Activated CD8-positive, alpha-beta memory T cell treated with anti-CD3 and anti-CD28 coated beads for 1 hour (primary cell): ENCODE results near the gene GIGYF1.

Experiments
- DNase-seq, 2 donors: peaks; one replicate each; pipeline ENCODE4 v3.0.0-alpha.2; 2020; ENCODE audit warnings: low read depth in 1 of 2; ENCODE audit errors: extremely low read depth in 1 of 2

The GIGYF1 gene

GRCh38 chr7:100685631-100686145 lies 8.4 kb downstream of the GIGYF1 start:
- no peak for DNase-seq

DNA sequence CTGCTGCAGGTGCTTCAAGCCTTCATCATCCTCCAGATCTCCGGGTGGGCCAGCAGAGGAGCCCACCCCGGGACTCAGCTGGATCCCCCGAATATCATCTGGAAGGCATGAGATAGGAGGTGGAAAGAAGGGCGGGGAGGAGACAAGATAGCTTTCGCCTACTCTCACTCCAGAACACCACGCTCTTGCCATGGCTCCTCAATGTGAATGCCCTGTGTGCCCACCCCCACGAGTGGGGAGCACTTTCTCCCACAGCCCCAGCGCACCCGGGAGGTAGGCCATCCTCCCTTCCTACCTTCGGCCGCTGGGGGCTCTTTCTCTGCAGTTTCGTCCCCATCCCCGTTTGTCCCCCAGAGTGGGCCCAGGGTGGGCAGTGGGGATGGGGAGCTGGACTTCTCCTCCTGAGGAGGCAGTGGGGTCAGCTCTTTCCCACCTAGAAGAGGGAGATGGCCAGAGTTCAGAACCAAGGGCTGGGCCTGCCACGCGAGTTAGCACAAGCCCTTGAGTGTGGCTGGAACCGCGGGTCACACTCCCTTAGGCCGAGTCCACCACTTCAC lies 8.9 kb downstream of the GIGYF1 start:
- DNase-seq: no peak

DNA sequence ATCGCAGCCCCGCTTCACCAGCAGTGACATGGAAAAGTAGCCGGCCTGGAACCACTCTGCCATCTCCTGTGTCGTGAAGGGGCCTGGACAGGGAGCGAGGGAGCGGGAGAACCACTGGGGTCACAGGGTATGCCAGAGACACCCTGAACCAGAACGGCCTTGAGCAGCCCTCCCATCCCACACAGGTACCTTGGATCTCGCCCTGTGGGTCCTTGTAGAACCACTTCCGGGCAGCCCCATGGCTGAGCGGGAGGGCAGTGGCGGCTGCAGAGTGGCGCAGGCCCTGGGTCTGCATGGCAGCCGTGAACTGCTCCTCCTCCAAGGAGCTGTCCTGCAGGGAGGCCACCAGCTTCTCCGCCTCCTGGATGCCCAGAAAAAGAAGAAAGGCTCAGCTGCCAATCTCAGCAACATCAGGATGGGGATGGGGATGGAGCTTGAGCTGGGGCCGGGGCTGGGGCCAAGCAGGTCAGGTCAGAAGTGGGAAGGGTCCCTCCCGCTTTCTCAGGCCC lies 9.5 kb downstream of the GIGYF1 start:
- no peak for DNase-seq

GRCh38 chr7:100683659-100684533 lies 10.2 kb downstream of the GIGYF1 start:
- DNase-seq: no peak

- no peak for DNase-seq
Measured at GRCh38 chr7:100682991-100683658, 10.9 kb downstream of the GIGYF1 start.

DNA sequence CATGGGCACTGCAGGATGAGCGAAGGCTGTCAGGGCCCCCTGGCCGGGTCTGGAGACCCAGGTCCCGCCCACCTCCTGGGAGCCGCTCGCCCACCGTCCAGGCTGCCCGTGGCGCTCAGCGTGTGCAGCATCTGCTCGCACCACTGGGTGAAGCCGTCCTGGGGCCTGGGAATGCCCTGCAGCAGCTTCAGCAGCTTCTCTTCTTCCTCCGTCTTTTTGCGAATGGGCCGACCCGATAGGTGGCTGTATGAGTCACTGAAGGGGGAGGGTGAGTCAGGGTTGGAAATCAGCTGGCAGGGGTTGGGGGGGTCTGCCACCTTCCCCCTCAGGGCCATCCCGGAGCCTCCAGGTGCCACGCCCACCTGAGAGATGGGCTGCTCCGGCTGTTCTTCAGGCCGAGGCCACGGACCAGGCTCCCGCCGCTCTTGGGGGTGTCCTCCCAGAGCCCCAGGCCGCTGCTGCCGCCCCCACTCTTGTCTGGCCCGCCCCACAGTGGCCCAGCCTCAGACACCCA lies 11.8 kb downstream of the GIGYF1 start:
- DNase-seq: no peak

- no peak for DNase-seq
Measured at GRCh38 chr7:100681491-100682227, 12.4 kb downstream of the GIGYF1 start.

- DNase-seq: no peak
Measured at GRCh38 chr7:100680576-100681271, 13.3 kb downstream of the GIGYF1 start.

DNA sequence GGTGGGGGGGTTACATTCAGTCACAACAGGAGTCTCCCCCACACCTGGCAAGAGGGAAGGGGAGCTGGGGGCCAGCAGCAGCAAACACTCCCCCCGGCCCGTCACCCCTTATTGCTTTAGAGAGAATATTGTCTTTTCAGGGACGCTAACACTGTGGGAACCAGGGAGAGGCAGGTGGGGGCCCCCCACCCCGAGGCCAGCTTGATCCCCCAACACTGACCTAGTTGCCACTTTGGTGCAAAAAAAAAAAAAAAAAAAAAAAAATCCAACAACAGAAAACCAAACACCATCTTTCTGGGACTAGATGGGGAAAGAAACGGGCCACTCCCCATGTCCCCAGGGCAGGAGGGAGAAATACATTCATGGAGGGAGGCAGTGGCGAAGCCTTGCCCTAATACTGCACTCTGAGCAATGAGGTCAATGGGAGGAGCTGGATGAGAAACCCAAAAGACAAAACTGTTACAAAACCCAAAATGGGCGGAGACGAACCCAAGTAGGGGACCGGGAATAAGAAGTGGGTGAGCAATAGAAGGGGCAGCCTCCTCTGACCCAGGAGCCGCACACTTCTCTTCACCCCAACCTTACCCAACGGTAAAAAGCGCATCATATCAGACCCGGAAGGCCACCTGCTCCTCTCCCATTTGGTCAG lies 14.0 kb downstream of the GIGYF1 start:
- no peak for DNase-seq

DNA sequence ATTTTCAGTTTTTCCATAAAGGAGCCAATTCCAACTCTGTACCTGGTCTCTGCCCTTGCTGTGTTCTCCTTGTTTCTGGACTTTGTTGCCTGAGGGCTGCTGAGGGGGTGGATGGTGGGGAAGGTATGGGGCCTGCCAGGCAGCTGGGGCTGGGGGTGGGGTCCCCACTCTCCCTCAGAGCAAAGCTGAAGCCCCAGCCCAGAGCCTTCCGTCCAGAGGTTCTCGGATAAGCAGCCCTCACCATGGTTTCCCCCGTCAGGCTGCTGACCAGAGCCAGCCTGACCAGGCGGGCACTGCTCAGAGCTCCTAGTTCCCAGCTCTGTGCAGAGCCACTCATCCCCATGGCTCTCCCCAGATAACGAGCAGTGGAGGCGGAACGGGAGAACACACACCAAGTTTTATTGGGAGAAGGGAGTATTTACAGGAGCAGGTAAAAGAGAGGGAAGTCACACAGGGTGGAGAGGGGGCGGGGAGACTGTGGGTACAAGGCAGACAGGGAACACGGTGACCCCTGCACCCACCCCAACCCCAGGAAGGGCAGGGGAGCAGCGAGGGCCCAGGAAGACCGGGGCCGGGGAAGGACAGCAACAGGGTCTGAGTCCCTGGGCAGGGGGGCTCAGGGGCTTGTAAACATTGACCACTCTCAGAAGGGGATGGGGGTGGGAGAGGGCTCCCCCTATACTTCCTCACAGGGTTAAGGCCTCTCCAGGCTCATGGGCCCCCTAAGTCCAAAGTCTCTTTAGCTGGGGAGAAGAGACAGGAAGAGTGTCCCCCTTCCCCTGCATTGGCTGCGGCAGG lies 14.7 kb downstream of the GIGYF1 start:
- DNase-seq: no peak

DNA sequence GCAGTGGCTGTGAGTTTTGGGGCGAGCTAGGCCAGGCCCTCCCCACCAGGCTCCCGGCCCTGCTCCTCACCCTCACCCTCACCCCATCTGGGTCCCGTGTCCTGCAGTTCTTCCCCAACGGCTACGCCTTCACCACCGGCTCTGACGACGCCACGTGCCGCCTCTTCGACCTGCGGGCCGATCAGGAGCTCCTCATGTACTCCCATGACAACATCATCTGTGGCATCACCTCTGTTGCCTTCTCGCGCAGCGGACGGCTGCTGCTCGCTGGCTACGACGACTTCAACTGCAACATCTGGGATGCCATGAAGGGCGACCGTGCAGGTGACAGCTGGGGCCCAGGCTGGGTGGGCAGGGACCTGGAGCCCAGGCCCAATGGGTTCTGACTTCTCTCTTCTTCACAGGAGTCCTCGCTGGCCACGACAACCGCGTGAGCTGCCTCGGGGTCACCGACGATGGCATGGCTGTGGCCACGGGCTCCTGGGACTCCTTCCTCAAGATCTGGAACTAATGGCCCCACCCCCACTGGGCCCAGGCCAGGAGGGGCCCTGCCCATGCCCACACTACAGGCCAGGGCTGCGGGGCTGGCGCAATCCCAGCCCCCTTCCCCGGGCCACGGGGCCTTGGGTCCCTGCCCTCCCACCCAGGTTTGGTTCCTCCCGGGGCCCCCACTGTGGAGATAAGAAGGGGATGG lies 15.6 kb downstream of the GIGYF1 start:
- DNase-seq: no peak

GRCh38 chr7:100677308-100678267 lies 16.5 kb downstream of the GIGYF1 start:
- DNase-seq: no peak

- no peak for DNase-seq
Measured at GRCh38 chr7:100676501-100677306, 17.3 kb downstream of the GIGYF1 start.

GRCh38 chr7:100675581-100676350 lies 18.3 kb downstream of the GIGYF1 start:
- peak; percentile 69 to 89 for DNase-seq

GRCh38 chr7:100675105-100675451 lies 19.0 kb downstream of the GIGYF1 start:
- no peak for DNase-seq
